Fibroblast of upper back skin (primary cell): Measurements from ENCODE around the gene CSTB.
A peak's percentile ranks its signal among the peaks of the same experiment; 100 is the strongest.
"Not testable (repeated sequence)": the region's sequence is repeated elsewhere in the genome, so short reads cannot be mapped to it uniquely, and the experiment has no call there.

Experiments
- DNase-seq: peaks from one replicate; pipeline ENCODE4 v3.0.0-alpha.2; 2013

Gene CSTB

DNA sequence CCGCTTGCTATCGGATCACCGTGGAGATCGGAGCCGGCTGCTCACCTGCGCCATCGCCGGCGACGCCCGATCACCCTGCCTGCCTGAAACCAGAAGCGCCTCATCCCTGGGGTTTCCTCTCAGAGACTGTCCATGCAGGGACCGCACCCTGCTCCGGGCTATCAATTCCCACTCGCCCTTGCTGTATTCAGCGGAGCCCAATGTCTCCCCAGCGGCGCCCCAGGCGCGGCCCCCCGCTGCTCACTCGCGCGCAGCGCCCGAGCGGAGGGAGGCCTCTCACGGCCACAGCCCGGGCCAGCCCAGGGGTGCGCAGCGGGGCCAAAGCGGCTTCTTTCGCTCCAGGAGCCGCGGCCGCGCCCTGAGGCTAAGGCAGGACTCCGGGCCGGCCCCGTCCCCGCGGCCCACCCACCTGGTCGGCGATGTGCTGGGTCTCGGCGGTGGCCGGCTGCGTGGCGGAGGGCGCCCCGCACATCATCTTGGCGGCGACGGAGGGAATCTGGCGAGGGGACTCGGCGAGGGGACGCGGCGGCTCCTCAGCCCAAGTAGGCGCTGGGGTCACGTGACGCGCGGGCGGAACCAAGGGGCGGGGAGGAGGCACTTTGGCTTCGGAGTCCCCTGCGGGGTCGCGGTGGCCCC, at the start of gene CSTB:
Gene CSTB, minus strand, starts transcription at position 514 of the 636 bp plus-strand sequence. Its CDS starts 39 bp downstream, at position 475.
- DNase-seq, result peak; percentile 50

- no peak for DNase-seq
Measured at GRCh38 chr21:43825242-43825935, 49.3 kb upstream of the CSTB start.

GRCh38 chr21:43824333-43825241, 48.5 kb upstream of the CSTB start:
- DNase-seq, result peak; percentile 42

DNA sequence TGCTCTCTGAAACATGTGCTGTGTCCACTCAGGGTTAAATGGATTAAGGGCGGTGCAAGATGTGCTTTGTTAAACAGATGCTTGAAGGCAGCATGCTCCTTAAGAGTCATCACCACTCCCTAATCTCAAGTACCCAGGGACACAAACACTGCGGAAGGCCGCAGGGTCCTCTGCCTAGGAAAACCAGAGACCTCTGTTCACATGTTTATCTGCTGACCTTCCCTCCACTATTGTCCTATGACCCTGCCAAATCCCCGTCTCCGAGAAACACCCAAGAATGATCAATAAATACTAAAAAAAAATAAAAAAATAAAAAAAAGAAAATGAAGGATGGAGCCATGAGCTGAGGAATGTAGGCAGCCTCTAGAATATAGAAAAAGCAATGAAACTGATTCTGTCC, 46.6 kb upstream of the CSTB start:
- not testable (repeated sequence) for DNase-seq

- not testable (repeated sequence) for DNase-seq
Measured at GRCh38 chr21:43822166-43822565, 46.1 kb upstream of the CSTB start.

DNA sequence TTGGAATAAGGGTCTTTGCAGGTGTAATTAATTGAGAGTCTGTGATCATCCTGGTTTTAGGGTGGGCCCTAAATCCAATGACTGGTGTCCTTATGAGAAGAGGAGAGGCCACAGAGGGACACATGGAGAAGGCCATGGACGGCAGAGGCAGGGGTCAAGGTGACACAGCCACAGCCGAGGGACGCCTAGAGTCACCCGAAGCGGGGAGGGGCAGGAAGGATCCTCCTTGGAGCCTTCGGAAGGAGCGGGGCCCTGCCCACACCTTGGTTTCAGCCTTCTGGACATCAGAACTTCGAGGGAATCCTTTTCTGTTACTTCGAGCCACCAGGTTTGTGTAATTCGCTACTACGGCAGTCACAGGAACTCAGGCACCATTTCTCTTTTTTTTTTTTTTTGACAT, 44.4 kb upstream of the CSTB start:
- DNase-seq, result no peak

GRCh38 chr21:43819511-43820405, 43.6 kb upstream of the CSTB start:
- DNase-seq, result no peak

DNA sequence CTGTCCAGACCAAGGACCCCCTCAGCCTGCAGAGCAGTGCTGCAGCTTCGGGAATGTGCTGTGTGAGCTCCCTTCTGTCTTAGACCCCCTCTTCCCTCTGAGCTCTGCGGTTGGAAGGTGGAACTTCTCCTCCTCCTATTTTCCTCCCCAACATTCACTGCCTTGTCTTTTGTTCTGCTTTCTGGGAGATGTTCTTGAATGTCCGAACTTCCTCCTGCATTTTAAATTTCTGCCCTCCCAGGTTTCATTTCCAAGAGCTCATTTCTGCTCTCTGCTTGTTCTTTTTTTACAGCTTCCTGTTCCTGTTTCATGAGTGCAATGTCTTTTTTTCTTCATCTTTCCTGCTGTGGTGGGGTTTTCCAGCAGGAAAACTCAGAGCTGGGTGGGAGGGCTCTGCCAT, 42.6 kb upstream of the CSTB start:
- DNase-seq, result no peak

GRCh38 chr21:43817157-43818086, 41.3 kb upstream of the CSTB start:
- DNase-seq, result no peak

DNA sequence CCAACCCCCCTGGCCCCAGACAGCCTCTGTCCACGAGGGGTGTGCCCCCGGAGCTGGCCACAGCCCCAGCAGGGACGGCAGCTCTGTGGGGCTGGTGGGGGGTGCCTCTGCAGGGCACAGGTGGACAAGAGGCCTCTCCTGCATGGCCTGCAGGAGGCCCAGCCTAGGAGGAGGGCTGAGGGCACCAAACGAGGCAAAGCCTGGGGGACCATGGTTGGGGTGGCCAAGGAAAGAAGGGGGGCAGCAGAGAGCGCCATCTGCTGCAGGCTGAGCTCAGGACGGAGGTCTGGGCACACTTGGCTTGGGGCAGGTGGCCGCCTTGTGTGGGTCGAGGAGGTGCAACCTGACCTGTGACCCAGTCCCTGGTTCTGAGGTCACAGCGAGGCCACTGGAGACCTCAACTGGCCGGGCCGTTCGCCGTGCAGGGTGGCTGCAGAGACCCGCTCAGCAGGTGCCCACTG, 40.5 kb upstream of the CSTB start:
- DNase-seq, result no peak

- no peak for DNase-seq
Measured at GRCh38 chr21:43815991-43816390, 39.9 kb upstream of the CSTB start.

DNA sequence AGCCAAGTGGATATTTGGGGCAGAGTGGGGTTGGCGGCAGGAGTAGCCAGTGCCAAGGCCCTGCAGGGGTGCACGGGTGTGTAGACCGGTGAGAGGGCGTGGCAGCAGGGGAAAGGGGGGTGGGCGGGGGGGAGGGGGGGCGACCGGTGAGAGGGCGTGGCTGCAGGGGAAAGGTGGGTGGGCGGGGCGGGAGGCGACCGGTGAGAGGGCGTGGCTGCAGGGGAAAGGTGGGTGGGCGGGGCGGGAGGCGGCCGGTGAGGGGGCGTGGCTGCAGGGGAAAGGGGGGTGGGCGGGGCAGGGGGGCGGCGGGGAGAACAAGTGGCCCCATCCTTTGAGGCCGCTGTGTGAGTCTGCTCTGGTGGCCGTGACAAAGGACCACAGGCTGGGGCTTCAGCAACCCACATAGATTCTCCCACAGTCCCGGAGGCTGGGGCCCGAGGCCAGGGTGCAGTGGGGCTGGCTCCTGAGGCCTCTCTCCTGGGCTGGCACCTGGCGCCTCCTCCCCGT, 39.1 kb upstream of the CSTB start:
- no peak for DNase-seq

GRCh38 chr21:43814215-43815106, 38.4 kb upstream of the CSTB start:
- no peak for DNase-seq

DNA sequence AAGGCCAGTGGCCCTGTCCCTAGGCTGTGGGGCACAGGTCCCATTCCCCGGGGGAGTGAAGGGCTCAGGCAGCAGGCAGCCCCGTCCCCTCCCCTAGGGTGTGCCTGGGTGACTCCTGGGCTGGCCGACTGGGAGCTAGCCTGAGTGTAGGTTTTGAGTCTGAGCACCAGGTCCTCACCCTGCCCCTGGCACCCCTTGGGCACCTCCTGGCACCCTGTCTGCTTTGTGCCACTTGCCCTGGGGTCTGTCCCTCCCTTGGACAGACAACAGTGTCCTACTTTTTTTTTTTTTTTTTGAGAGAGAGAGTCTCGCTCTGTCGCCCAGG, 37.5 kb upstream of the CSTB start:
- DNase-seq, result no peak

GRCh38 chr21:43812957-43813655, 37.0 kb upstream of the CSTB start:
- no peak for DNase-seq

DNA sequence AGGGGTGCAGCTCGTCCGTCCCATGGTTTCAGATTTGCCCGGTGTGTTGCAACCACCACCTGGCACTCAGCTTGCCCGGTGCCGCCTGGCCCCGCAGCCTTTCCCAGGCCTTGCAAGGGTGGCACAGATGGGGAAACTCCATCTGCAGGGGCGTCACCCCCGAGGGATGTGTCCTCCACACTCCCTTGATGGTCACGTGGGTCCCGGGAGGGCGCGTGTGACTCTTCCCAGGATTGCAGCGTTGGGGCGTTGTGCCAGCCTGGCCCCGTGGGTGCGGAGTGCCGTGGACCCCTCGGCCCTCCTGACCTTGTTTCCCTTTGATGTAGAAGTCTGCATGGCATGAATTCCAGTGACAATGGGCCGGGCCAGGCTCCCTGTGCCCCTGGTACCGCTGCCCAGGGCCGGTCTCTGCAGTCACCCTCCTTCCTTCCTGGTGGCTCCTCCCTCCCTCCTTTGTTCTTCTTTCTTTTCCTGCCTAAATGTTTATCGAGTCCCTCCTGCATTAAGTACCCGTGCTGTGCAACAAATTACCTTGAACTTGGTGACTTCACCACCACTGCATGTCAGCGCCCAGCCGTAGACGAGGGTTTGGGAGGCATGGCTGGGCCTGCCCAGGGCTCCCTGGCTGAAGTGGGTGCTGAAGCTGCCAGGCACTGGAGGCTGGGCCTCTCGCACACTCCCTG, 36.2 kb upstream of the CSTB start:
- no peak for DNase-seq

DNA sequence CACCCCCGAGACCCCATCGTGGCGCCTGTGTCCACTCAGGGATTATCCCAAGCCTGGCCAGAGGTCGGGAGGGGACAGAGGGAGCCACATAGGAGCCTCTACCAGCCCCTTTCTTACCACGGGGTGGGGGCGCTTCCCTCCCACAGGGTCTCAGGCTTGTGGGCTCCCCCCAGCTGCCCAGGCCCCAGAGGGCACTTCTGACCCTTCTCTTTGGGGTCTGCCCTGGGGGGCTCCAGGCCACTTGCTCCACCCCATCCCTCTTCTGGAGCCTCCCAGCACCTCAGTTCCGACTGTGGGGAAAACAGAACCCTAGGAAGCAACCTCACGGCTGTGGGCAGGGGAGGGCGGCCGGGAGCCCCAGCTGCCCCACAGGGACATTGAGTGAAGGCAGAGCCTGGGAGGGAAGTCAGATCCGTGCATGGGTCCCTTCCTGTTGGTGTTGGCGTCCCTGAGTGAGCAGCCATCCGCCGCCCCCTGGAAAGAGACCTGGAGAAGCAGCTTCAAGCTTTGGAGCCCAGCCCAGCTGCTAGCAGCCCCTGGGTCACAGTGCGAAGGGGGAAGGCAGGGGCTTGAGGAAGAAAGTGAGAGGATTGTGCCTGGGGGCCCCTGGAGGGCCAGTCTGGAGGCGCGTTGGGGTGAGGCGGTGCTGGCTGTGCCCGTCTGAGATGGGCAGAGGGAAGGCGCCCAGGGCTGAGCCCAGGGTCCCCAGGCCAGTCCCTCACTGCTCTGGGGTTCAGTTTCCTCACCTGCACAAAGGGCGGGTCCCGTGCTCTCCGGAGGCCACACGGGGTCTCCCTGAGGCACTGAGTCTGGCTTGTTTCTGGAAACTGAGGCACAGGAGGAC, 35.4 kb upstream of the CSTB start:
- DNase-seq, result no peak
